Stimulated activated naive CD8-positive, alpha-beta T cell treated with anti-CD3 and anti-CD28 coated beads, Interleukin-15, Interleukin-2, amounts not matched to agents 100 ng/mL and 50 ng/mL, for 24 hours (primary cell): ENCODE data around the gene LRRC63.
A peak's percentile ranks its signal among the peaks of the same experiment; 100 is the strongest.

Experiments
- H3K27ac Mint-ChIP-seq: one replicate; pipeline ENCODE4 v1.8.0; 2021; ENCODE audit warnings: mild to moderate bottlenecking, mixed read lengths
- H3K27me3 Mint-ChIP-seq: one replicate; pipeline ENCODE4 v1.8.0; 2021; ENCODE audit warnings: mixed read lengths
- H3K36me3 Mint-ChIP-seq: one replicate; pipeline ENCODE4 v1.8.0; 2021; ENCODE audit warnings: low read depth, mixed read lengths
- H3K4me1 Mint-ChIP-seq: one replicate; pipeline ENCODE4 v1.8.0; 2021; ENCODE audit warnings: low read depth, mixed read lengths
- H3K4me3 Mint-ChIP-seq: one replicate; pipeline ENCODE4 v1.8.0; 2021; ENCODE audit warnings: mild to moderate bottlenecking, mixed read lengths
- H3K9me3 Mint-ChIP-seq: one replicate; pipeline ENCODE4 v1.8.0; 2021; ENCODE audit warnings: mixed read lengths

LRRC63 gene

DNA sequence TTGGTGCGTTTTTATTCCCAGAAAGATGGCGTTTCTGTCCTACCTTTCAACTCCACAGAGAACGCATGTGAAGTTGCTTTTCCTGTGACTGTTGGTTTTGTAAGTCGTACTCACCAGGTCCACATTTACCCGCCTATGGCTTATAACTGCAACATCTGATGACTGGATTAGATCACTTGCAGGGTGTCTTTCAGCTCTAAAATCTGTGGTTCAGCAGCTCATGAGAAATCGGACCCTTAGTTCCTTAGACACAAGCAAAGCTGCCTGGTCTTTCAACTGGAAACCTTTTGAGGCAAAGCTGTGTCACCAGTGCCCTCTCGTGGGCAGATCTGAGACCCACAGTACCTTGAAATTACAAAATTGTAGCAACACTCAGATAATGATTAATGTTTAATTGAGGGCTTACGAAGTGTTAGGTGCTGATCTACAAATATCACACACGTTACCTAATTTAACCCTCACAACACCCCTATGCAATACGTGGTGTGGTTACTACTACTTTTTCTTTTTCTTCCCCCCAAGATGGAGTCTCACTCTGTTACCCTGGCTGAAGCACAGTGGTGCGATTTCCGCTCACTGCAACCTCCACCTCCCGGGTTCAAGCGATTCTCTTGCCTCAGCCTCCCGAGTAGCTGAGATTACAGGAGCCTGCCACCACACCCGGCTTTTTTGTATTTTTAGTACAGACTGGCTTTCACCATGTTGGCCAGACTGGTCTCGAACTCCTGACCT is 109.9 kb downstream of the LRRC63 start:
- H3K4me1 Mint-ChIP-seq: peaks cover 37% of the 10 kb centered on the region
- H3K36me3 Mint-ChIP-seq: no peaks in the 10 kb centered on the region
- H3K27ac Mint-ChIP-seq: peak overlapping the region; percentile 95
- H3K27me3 Mint-ChIP-seq: no peaks in the 10 kb centered on the region
- peaks cover 3% of the 10 kb centered on the region for H3K9me3 Mint-ChIP-seq
- H3K4me3 Mint-ChIP-seq: peak overlapping the region; percentile 82

DNA sequence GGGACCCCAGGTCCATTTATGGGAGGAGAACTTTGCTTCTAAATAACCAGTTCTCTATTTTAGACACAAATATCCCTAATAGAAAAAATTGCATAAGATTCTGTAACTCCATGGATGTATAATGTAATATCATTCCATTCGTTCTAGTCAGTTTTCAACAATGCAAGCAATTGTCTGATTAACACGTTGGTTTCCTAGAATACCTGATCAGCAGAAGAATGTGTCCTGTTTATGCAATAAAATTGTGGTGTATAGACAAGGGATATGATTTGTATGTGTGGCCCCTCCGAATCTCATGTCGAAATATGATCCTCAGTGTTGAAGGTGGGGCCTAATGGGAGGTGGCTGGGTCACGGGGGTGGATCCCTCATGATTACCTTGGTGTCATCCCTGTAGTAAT is 113.2 kb downstream of the LRRC63 start:
- Mint-ChIP-seq H3K27ac (no peak overlapping the region), H3K27me3 (no peaks in the 10 kb centered on the region), H3K9me3 (no peaks in the 10 kb centered on the region), H3K36me3 (no peaks in the 10 kb centered on the region), H3K4me3 (no peak overlapping the region), H3K4me1 (peaks cover 31% of the 10 kb centered on the region)
